ENCODE measurements around the gene FAF2.
"Not testable (repeated sequence)": the region's sequence is repeated elsewhere in the genome, so short reads cannot be mapped to it uniquely, and the experiment has no call there.

Gene FAF2

DNA sequence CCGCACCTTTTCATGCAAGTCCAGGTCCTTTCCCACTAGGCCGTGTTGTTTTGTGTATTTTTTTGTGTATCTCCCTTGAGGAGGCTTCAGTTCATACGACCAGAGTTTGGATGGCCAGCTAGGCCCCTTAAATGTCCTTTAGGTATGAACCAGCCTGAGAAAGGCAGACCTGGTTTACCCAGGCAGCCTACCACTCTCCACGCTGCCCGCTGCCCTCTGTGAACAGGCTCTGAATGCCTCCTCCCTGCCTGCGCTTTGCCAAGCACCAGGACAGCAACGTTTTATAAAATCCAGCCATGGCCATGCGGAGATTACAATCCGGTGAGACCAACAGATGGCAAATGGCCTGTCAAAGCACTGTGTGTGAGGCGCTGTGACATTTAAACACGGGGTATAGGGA, 31.2 kb upstream of the FAF2 start:
- no peak for DNase-seq (ENCODE audit: low read depth in 2 of 3, low spot score in 1 of 3)

DNA sequence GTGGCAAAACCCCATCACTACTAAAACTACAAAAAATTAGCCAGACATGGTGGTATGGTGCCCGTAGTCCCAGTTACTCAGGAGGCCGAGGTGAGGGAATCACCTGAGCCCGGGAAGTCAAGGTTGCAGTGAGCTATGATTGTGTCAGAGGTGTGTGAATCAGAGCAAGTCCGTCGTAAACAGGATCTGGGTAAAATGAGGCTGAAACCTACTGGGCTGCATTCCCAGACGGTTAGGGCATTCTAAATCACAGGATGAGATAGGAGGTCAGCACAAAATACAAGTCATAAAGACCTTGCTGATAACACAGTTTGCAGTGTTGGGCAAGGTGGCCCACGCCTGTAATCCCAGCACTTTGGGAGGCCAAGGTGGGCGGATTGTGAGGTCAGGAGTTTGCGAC, 29.9 kb upstream of the FAF2 start:
- DNase-seq (ENCODE audit: low read depth in 2 of 3, low spot score in 1 of 3): no peak

DNA sequence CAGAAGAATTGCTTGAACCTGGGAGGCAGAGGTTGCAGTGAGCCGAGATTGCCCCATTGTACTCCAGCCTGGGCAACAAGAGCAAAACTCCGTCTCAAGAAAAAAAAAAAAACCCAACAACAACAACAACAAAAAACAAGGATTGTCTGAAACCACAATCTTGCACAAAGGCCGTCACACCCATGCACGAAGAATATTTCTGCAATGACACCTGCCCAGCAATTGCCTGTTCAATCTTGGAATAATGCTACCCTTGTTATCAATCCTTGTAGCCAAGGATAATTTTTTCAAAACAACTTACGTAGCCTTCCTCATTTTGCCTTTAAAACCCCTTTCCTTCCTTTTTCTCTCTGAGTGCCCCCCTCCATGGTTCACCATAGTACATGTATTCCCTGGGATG, 28.1 kb upstream of the FAF2 start:
- no peak for DNase-seq (ENCODE audit: low read depth in 2 of 3, low spot score in 1 of 3)

DNA sequence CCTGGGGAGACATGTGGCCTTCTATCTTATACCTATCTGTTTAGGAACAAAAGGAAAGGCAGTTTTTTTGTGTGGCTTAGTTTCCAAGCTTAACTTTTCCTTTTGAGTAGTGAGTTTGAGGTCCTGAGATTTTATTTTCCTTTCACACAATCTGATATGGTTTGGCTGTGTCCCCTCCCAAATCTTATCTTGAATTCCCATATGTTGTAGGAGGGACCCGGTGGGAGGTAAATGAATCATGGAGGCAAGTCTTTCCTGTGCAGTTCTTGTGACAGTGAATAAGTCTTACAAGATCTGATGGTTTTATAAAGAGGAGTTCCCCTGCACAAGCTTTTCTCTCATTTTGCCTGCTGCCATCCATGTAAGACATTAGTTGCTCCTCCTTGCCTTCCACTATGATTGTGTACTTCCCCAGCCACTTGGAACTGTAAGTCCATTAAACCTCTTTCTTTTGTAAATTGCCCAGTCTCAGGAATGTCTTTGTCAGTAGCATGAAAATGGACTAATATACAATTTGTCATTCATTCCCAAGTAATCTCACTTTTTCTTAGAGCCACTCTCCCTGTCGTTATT, 27.1 kb upstream of the FAF2 start:
- DNase-seq (ENCODE audit: low read depth in 2 of 3, low spot score in 1 of 3): no peak

DNA sequence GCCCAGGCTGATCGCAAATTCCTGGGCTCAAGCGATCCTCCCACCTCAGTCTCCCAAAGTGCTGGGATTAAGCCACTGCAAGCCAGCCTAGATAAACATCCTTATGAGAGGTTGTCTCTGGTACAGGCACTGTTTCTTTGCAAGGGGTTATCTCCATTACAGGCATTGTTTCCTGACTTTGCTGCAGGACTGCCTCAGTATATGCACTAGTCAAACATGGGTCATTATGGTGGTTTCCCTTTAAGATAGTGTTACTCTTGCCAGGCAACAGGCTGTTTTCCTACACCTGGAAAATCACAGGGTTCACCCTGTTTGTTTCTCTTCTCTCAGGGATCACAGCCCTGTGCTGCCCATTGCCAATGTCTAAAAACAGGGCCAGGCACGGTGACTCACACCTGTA, 24.0 kb upstream of the FAF2 start:
- no peak for DNase-seq (ENCODE audit: low read depth in 2 of 3, low spot score in 1 of 3)

DNA sequence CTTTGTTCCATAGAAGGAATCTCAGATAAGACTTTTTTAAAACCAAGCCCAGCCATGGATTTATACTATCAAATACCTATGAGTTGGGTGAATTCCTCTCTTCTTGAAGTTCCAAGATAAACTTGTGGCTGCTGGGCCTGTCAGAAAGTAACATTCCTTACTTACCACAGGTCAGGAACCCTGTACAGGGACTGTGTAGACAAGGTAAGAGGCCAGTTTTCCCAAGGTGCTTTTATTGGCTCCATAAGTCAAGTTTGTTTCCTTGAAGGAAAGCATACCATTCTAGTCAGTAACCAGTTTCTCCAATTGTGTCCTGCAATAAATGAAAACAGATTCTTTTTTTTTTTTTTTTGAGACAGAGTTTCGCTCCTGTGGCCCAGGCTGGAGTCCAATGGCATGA, 23.0 kb upstream of the FAF2 start:
- no peak for DNase-seq (ENCODE audit: low read depth in 2 of 3, low spot score in 1 of 3)

DNA sequence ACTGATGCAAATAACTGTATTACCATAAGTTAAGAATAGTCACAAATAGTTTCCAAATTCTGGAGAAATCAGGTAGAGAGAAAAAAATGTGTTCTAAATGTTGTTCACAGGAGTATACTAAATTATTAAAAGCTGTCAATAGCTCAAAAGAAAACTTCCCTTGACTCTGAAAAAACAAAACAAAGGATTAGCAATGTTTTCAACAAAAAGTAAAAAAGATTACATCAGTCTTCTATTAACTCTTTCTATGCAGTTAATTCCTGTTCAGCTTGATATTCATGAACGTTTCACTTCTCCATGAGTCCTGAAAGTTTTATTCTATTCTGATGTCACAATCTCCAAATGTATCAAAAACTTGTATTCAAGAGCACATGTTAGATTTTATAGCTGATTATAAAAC, 22.4 kb upstream of the FAF2 start:
- DNase-seq (ENCODE audit: low read depth in 2 of 3, low spot score in 1 of 3): no peak

DNA sequence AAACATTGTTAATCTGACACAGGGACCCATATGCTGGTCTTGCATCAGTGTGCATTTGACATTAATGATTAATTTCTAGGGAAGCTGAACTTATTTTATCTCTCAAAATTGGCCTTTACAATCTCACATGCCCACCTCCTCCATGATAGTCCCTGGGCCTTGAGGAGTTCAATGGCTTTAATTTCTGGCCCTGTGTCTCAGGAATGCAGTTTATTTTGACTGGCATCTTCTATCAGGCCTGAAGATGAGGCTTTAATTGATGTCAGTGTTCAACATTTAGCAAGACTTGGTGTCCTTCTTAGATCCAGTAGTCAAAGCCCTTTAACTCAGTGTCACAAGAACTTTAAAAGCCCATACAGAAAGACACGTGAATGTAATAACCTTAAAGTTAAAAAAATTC, 21.3 kb upstream of the FAF2 start:
- DNase-seq (ENCODE audit: low read depth in 2 of 3, low spot score in 1 of 3): no peak

DNA sequence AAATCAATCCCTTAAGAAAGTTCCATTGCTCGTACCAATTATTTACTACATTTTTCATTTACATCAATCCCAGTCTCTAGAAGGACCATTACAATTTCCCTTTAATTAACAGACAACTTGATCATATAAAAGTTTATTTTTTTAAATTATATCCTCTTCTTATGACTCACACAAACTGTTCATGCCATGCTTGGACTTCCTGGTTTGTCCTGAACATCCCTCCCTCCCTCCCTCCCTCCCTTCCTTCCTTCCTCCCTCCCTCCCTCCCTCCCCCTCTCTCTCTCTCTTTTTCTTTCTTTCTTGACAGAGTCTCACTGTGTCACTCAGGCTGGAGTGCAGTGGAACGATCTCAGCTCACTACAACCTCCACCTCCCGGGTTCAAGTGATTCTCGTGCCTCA, 20.2 kb upstream of the FAF2 start:
- no peak for DNase-seq (ENCODE audit: low read depth in 2 of 3, low spot score in 1 of 3)

DNA sequence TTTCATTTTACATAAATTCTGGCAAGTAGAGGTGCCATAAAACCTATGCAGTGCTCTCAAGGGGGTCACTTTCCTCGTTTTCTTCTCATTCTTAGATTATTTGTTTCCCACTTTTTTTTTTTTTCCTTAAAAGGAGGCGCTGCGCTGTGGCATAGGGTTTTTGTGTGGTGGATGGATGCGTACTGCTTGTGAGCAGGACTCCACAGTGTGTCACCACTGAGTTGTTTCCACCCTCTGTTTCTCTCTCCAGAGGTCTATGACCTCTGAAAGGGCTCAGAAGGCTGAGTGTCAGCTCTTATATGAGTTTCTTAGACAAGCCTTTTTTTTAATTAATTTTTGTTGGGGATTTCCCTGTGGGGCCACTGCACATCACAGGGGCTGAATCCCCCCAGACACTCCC, 18.2 kb upstream of the FAF2 start:
- DNase-seq (ENCODE audit: low read depth in 2 of 3, low spot score in 1 of 3): no peak

DNA sequence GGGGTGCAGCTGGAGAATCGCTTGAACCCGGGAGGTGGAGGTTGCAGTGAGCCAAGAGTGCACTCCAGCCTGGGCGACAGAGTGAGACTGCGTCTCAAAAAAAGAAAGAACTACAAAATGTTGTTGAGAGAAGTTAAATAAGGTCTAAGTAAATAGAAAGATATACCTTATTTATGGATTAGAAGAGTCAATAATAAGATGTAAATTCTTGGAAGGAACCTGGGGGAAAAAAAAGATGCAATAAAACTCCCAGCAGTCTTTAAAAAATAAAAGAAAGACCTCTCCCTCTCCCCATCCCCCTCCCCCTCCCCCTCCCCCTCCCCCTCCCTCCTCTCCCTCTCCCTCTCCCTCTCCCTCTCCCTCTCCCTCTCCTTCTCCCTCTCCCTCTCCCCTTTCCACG, 15.5 kb upstream of the FAF2 start:
- no peak for DNase-seq (ENCODE audit: low read depth in 2 of 3, low spot score in 1 of 3)

DNA sequence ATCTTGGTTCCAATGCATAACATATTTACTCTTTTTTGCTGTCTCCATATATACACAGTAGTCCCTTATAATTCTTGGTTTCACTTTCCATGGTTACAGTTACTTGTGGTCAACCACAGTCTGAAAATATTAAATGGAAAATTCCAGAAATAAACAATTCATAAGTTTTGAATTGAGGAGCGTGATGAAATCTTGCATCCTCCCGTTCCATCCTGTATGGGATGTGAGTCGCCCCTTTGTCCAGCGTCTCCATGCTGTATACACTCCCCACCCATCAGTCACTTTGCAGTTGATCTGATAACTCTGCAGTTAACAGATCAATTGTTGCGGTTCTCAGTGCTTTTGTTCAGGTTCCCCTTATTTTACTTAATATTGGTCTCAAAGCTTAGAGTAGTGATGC, 11.5 kb upstream of the FAF2 start:
- no peak for DNase-seq (ENCODE audit: low read depth in 2 of 3, low spot score in 1 of 3)

DNA sequence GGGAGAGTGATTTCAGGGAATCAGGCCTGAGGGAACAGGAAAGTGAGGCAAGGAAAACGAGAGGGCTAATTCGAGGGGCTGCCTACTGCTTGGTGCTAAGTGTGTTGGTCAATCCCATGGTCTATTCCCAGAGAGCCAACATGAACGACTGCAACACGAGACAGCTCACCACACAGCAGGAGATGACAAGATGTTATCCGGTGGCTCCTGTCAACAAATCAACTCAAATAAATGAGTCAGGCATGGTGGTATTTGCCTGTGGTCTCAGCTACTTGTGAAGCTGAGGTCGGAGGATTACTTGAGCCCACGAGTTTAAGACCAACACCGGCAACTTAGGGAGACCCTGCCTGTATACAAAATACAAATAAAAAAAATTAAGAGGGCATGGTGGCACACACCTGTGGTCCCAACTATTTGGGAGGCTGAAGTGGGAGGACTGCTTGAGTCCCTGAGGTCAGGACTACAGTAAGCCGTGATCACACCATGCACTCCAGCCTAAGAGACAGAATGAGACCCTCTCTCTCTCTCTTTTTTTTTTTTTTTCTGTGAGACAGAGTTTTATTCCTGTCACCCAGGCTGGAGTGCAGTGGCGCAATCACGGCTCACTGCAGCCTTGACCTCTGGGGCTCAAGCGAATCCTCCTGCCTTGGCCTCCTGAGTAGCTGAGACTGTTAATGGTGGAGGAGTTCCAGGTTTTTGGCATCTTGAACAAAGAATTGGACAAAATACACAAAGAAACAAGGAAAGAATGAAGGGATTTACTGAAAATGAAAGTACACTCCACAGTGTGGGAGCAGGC, 9.0 kb upstream of the FAF2 start:
- DNase-seq (ENCODE audit: low read depth in 2 of 3, low spot score in 1 of 3): no peak

DNA sequence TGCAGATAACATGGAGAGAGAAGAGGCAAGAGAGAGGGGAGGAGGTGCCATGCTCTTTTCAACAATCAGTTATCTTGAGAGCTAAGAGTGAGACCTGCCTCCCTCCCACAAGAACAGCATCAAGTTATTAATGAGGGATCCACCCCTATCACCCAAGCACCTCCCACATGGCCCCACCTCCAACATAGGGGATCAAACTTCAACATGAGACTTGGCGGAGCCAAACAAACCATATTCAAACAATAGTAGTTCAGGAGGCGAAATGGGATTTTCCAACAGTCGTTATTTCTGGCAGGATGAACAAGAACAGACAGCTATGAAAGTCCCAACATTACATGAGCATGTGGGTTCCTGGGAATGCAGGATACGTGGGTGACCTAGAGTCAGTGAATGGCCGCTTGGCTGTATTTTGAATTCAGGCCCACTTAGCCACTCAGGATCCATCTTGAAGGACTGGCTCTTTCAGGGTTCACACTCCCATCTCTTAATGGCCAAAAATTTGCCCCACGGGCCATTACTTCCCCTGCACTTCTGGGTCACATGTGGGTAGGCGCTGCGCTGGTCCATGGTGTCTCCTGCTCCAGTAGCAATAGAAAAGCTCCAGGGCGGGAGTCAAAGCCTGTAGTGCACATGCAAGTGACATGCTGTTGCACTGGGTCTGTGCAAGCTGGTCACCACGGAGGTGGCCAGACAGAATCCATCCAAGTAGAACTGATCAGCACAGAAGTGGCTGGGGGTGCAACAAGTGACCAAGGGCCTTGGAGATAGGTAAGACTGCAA, 7.1 kb upstream of the FAF2 start:
- no peak for DNase-seq (ENCODE audit: low read depth in 2 of 3, low spot score in 1 of 3)

DNA sequence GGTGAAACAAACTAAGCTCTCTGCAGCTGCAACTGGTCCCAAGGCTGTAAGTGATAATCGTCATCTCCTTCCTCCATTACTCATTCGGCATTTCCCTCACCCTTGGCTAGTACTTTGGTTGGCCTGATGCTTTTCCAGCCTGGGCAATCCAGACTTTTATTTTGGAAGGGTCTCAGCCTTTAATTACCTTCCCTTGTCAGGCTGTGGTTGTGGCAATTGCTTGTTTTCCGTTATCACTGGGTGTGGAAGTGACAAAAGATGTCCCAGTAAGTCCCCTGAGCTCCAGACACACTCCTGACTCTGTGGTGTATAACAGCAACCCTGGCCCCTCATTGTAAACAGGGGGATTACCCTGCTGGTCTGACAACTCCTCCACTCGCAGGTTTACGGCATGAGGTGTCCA, 6.3 kb upstream of the FAF2 start:
- DNase-seq (ENCODE audit: low read depth in 2 of 3, low spot score in 1 of 3): no peak

DNA sequence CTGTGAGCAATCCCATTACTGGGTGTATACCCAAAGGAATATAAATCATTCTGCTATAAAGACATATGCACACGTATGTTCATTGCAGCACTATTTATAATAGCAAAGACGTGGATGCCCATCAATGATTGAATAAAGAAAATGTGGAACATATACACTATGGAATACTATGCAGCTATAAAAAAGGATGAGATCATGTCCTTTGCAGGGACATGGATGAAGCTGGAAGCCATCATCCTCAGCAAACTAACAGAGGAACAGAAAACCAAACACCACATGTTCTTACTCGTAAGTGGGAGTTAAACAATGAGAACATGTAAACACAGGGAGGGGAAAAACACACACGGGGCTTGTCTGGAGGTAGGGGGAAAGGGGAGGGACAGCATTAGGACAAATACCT, 5.3 kb upstream of the FAF2 start:
- DNase-seq (ENCODE audit: low read depth in 2 of 3, low spot score in 1 of 3): not testable (repeated sequence)

DNA sequence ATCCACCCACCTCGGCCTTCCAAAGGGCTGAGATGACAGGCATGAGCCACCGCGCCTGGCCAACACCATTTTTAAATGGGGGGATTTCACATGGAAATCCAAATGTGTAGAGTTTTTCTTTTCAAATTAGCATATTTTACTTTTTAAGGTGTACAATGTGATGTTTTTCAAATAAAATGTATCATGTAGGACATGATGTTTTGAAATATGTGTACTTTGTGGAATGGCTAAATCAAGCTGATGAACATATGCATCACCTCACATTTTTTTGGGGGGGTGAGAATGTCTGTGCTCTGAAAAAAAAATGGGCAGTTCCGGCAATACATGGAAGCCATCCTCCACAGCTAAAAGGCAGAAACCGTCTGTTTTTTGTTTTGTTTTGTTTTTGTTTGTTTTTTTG, 3.4 kb upstream of the FAF2 start:
- DNase-seq (ENCODE audit: low read depth in 2 of 3, low spot score in 1 of 3): no peak

DNA sequence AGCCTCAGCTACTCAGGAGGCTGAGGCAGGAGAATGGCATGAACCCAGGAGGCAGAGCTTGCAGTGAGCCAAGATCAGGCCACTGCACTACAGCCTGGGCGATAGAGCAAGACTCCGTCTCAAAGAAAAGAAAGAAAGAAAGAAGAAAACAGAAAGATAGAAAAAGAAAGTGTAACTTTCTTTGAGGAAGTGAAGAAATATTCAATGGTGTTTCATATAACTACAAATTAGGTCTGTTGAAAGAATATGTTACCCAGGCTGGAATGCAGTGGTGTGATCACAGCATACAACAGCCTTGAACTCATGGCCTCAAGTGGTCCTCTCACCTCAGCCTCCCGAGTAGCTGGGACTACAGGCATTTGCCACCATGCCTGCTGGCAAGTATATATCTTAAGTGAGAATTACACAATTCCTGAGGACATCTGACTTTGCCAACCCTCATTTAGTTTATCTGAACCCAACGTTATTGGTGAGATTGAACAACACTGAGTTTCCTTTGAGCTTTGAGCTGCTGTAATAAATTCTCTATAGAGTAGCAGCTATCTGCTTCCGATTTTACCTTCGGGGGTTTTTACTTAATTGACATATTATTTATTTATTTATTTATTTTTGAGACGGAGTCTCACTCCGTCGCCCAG, 2.0 kb upstream of the FAF2 start:
- DNase-seq (ENCODE audit: low read depth in 2 of 3, low spot score in 1 of 3): no peak

DNA sequence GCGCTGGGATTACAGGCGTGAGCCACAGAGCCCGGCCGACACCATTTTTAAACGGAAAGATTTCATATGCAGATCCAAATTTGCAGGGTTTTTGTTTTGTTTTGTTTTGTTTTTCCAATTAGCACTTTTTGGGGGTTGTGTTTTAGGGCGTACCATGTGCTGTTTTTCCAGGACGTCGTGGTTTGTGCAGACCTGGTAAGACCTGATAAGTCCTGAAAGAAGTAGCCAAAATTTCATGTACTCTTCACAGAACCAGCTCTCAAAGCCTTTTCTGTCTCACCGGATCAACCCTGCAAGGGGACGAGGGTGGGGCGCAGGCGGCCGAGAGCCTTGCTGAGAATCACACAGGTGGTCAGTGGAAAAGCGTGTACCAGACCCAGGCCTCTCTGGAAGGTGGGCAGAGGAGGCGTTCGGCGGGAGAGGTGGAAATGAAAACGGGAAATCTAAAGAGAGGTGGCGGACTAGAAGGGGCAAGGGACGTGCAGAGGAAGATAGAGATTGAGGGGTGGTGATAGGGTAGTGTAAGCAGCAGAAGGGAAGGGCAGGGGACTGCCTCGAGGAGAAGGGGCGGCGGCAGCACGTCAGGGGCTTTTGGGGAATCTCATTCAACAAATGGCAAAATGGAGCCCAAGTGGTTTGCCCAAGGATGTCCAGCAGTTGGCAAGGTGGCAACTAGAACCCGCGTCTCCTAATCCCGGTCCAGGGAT, 1.1 kb upstream of the FAF2 start:
- DNase-seq (ENCODE audit: low read depth in 2 of 3, low spot score in 1 of 3): peak in 2 of 3 donors; percentile 5

DNA sequence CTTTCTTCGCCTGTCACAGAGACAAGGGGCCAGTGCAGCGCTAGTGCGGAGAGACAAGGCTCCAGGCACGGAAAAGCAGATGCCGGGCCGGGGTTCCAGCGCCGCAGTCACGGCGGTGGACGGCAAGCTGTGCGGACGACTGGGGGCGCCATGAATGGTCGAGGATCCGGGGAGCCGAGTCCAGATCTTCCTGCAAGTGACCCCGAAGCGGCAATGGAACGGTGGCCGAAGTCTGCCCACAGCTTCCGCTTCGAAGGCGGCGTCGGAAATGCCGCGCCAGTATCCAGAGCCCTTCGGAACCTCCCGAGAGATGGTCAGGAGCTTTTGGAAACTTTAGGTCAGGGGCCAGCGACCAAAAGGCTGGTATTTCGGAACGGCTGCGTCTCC, 601 bp upstream of the FAF2 start:
- peak in 2 of 3 donors; percentile 6 to 15 for DNase-seq (ENCODE audit: low read depth in 2 of 3, low spot score in 1 of 3)

DNA sequence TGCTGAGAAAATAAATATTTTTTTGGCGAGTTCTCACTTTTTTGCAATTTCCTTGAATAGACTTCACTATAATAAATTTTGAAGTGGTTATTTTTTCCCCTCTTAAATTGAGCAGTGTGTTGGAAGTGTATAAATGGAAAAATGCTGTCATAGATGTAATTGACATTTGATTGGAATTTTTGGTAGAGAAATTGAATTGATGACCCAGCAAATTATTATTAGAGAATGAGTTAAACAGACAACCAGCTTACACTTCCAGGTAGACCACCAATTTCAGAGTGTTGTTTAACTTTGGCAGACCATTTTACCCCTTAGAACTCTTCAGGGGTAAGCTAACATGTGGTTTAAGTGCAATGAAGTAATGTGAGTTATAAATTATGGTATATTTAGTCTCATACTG, 1.9 kb downstream of the FAF2 start:
- DNase-seq (ENCODE audit: low read depth in 2 of 3, low spot score in 1 of 3): no peak

Data from stimulated activated CD4-positive, alpha-beta T cell treated with anti-CD3 and anti-CD28 coated beads, Interleukin-12 subunit alpha, Interleukin-12 subunit beta, amount 100 ng/mL, for 48 hours (primary cell).